Measurements from ENCODE around the gene STAT1.

- TF ChIP-seq EZH2phosphoT487 (IDR thresholded peaks at IDR 0.05; ENCODE audit: low read depth) (no peak), CTCF (IDR thresholded peaks at IDR 0.05; ENCODE audit: low read depth, low read length) (no peak)
Measured at GRCh38 chr2:190950566-190950991, 63.4 kb downstream of the STAT1 start.
